ENCODE results near the gene IFNG. TPM values are rescaled to one million over a fixed set of nuclear protein-coding genes. Genes with fewer than 3 reads are reported as not detected.

The IFNG gene
- total RNA-seq, 1 experiment from 2014 or later: not detected

GRCh38 chr12:68118096-68118755 lies 41.3 kb downstream of the IFNG start:
- H3K79me1 ChIP-seq (ENCODE audit: insufficient read depth, low read depth, low read length, poor library complexity, severe bottlenecking): no peaks in the 10 kb centered on the region
- no peak overlapping the region for H2AFZ ChIP-seq (ENCODE audit: low read length)
- H2BK120ac ChIP-seq (ENCODE audit: low read depth, low read length, poor library complexity, severe bottlenecking): no peak overlapping the region
- no peaks in the 10 kb centered on the region for H4K20me1 ChIP-seq (ENCODE audit: control insufficient read depth, insufficient read depth, insufficient read length)
- no peak overlapping the region for H2BK20ac ChIP-seq (ENCODE audit: low read depth, low read length, poor library complexity, severe bottlenecking)
- H2BK5ac ChIP-seq (ENCODE audit: insufficient read length, low read length): no peak overlapping the region
- no peak overlapping the region for H3K9ac ChIP-seq (ENCODE audit: extremely low read depth, insufficient read length, low read length)
- H3T11ph ChIP-seq (ENCODE audit: low read length): no peak overlapping the region
- H3K27me3 ChIP-seq (ENCODE audit: insufficient read depth, low read length): no peaks in the 10 kb centered on the region
- H3K9me3 ChIP-seq (ENCODE audit: control insufficient read depth, low read depth, low read length): no peaks in the 10 kb centered on the region
- H3K27ac ChIP-seq (ENCODE audit: insufficient read length, low read depth, low read length): no peak overlapping the region
- no peak for TF ChIP-seq CTCF (conservative IDR thresholded peaks at IDR 0.05)
- H4K8ac ChIP-seq (replicated peaks; ENCODE audit: insufficient read length, low read depth, low read length): no peak overlapping the region
- H3K23ac ChIP-seq (ENCODE audit: insufficient read length, low read depth, low read length): no peak overlapping the region
- no peaks in the 10 kb centered on the region for H3K23me2 ChIP-seq (ENCODE audit: insufficient read length, low read depth, low read length, poor library complexity, severe bottlenecking)
- DNase-seq: peak; percentile 59
- peaks cover 4% of the 10 kb centered on the region; the same call in 1 of the 2 replicates for H3K4me1 ChIP-seq (ENCODE audit: insufficient read depth, low read length)
- Mint-ChIP-seq H3K27me3 (ENCODE audit: low read depth) (no peaks in the 10 kb centered on the region; the same call in 1 of the 2 replicates), H3K4me3 (no peak overlapping the region; a peak in 1 of 5 replicates), H3K4me1 (peaks cover 10 to 11% of the 10 kb centered on the region in 2 experiments), H3K27ac (no peak overlapping the region), H3K9me3 (no peaks in the 10 kb centered on the region), H3K36me3 (ENCODE audit: insufficient read depth in 1 of 3, low read depth in 3 of 3) (no peaks in the 10 kb centered on the region; a peak in 1 of 7 replicates)
- H4K91ac ChIP-seq (ENCODE audit: insufficient read length, low read depth, low read length): no peak overlapping the region
- H3K56ac ChIP-seq (ENCODE audit: insufficient read length, low read depth, low read length): no peak overlapping the region
- no peak overlapping the region for H2BK12ac ChIP-seq (ENCODE audit: insufficient read length, low read depth, low read length)
- no peak overlapping the region for H2BK15ac ChIP-seq (ENCODE audit: low read depth, low read length)
- H3K18ac ChIP-seq (ENCODE audit: insufficient read length, low read depth, low read length): no peak overlapping the region
- H3K14ac ChIP-seq (ENCODE audit: insufficient read depth, low read length): no peak overlapping the region
- no peak overlapping the region for H4K5ac ChIP-seq (ENCODE audit: insufficient read length, low read depth, low read length)
- no peaks in the 10 kb centered on the region for H3K79me2 ChIP-seq (ENCODE audit: insufficient read depth, low read length)
- no peak overlapping the region for H3K4ac ChIP-seq (ENCODE audit: low read depth, low read length)
- no peak overlapping the region for H2AK5ac ChIP-seq (ENCODE audit: insufficient read length, low read length)
- WGBS (ENCODE audit: extremely low coverage, insufficient read length, low lambda C conversion rate): no CpG with 5 or more reads among the region's 7 CpGs
- no peak overlapping the region for H3K4me2 ChIP-seq (ENCODE audit: insufficient read depth, insufficient read length, low read length)

Data from H9 (cell line).